Right lobe of liver (tissue), 4 donors: ENCODE results near the gene KLF18.

Experiments used
- POLR2A ChIP-seq: fragments of 450-650 bp; IDR thresholded peaks from one replicate; pipeline ENCODE4 v1.6.1; 2017; ENCODE audit warnings: antibody characterized with exemption, mild to moderate bottlenecking
- TF ChIP-seq, protein P1 (sequence below), 4 donors: fragments of 200-600 bp in 3 of 4; fragments of 450-650 bp in 1 of 4; IDR thresholded peaks; one replicate each; pipeline versions ENCODE4 v1.5.1 to v1.8.0; 2016 to 2022; ENCODE audit warnings: antibody characterized with exemption in 4 of 4, mild to moderate bottlenecking in 2 of 4
- donor health status: DM: no; HTN: no; CAD: no.
- donor health status: DM: no; HTN: no; CAD: no.
- donor health status: DM: no; HTN: yes; CAD: no.

DNA sequence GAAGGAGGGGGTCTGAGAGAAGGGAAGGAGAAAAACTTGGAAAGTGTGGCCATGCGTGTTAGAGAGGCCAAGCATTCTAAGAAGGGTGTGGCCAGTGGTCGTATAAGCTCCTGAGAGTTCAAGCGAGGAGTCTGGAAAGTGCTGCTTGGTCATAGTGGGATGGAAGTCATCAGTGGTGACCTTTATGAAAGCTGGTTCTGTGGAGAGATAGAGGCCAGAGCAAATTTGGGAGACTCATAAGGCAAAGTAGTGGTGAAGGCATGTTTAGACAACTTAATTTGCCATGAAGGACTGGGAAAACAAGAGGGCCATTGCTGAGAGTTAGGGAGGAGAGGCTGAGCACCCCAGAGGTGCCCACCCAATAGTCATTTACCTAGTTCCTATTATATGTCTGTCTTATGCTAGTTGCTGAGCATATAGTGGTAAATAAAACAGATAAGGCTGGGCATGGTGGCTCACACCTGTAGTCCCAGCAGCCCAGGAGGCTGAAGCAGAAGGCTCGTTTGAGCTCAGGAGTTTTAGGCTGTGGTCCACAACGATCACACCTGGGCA is 21.0 kb downstream of the KLF18 start:
- TF ChIP-seq, protein P1, sequence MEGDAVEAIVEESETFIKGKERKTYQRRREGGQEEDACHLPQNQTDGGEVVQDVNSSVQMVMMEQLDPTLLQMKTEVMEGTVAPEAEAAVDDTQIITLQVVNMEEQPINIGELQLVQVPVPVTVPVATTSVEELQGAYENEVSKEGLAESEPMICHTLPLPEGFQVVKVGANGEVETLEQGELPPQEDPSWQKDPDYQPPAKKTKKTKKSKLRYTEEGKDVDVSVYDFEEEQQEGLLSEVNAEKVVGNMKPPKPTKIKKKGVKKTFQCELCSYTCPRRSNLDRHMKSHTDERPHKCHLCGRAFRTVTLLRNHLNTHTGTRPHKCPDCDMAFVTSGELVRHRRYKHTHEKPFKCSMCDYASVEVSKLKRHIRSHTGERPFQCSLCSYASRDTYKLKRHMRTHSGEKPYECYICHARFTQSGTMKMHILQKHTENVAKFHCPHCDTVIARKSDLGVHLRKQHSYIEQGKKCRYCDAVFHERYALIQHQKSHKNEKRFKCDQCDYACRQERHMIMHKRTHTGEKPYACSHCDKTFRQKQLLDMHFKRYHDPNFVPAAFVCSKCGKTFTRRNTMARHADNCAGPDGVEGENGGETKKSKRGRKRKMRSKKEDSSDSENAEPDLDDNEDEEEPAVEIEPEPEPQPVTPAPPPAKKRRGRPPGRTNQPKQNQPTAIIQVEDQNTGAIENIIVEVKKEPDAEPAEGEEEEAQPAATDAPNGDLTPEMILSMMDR (IDR thresholded peaks at IDR 0.05): no peak
- no peak for TF ChIP-seq POLR2A
